Stimulated activated CD8-positive, alpha-beta memory T cell treated with anti-CD3 and anti-CD28 coated beads, Interleukin-2, amount 100 ng/mL, for 1 hour (primary cell): ENCODE data around the gene HOXA13.
A peak's percentile ranks its signal among the peaks of the same experiment; 100 is the strongest.

Experiments
- DNase-seq, 2 donors: peaks; one replicate each; pipeline ENCODE4 v3.0.0-alpha.2; 2020; ENCODE audit warnings: low read depth in 2 of 2

HOXA13 gene

DNA sequence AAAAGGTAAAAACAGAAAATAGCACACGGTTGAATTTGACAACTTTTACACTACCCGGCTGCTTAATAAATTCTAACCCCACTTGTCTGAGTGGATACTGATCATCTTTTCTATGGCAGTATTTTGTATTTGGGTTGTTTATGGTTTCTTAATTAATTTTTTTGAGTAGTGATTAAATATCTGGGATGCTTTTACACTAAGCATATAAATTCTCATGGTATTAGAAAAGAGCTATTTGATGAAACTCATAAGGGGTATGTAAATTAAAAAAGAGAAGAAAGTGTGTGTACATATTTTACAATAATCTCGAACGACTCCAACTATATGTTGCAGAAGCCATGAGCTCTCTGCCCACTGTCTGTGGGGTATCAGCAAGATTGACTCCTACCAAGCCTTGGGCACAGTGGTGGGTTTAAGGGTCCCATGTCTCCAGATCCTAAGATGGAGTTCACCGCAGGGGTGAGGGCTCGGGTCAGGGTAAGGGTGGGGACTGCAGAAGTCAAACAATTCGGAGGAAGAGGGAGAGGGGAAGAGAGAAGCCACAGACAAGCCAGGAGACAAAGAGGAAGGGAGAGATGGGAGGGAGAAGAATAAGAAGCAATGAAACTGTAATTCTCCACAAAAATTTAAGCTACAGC, 7.6 kb upstream of the HOXA13 start:
- no peak for DNase-seq

DNA sequence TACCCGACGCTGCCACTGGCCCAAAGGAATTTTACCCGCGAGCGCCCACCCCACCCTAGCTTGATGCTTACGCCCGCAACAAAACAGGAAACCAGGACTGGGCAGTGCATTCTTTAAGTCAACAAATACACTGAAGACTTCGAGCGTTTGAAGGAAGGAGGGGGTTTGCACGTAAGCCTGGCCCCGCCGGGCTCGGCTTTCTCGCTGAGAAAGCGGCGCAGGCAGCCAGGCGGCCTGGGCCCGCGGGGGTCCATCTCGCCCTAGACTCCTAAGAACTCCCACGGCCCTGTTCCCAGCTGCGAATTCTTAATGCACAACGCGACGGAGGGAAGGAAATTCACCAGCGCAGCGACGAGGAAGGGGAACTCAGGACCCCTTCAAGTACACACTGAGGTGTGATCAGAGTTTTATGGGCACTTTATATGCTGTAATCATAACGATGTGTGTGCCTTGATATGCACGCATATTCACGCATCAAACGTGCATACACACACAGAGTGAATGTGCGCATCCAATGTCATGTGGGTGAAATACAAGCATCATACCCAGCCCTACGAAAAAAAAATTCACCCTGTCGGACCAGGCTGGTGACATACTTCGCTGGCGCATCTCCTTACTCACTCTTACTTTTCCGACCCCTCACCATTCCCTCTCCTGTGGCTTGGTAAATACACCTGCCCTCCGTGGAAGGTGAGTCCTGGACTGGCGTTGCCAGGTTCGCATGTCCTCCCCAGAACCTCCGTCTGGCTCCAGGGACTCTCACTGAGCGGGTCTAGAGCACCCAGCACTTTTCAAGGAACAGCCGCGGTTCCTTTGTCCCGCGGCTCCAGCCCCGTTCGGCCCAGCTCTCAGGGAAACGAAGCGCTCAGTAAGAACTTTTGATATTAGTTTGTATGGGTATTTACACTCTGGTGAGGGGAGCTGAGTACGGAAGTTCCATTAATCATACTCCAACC, 5.7 kb upstream of the HOXA13 start:
- no peak for DNase-seq

DNA sequence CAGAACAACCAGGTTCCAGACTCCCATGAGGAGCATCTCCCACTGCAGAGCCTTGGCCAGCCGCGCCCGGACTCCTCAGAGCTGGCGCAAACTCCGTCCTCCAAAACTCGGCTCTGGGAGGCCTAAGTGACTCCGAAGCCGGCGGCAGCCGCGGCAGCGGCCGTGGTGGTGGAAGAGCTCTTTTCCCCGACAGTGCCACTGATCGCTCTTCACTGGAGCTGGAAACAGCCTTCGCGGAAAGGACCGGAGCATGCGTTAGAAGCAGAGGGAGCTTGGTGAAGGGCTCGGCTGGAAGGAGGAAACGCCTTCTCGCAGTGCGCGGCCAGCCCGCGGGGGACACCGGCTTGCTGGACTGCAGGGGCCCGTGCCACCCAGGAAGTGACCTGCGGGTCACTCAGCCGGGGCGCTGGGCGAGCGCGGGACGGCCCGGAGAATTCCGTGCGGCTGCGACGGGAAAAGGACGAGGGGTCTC, 5.0 kb upstream of the HOXA13 start:
- no peak for DNase-seq

DNA sequence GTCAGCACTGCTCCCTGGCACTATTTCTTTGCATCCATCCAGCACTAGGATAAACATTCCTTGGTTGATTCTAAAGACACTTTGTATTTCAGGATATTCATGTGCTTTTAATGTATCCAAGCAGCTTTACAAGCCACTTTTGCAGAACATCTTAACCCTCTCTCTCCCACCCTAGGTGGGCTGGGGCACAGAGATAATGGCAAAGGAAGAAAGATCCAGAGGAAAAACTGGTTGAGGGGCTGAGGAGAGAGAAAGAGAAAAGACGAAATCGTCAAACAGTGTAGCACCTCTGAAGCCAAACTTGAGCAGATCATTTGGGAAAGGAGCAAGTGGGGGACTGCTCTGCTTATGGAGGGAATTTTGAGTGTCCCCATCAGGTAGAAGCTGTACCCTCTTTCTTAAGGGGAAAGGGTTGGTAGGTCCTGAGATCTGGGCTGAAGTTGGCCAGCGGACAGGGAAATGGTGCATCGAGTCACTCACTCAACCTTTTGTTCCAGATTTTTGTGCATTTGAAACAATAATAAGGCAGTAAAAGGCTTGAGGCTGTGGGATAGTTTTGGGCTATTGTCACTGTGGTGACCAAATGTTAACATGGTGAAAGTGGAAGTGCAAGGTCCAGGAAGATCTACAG, 4.2 kb upstream of the HOXA13 start:
- no peak for DNase-seq

DNA sequence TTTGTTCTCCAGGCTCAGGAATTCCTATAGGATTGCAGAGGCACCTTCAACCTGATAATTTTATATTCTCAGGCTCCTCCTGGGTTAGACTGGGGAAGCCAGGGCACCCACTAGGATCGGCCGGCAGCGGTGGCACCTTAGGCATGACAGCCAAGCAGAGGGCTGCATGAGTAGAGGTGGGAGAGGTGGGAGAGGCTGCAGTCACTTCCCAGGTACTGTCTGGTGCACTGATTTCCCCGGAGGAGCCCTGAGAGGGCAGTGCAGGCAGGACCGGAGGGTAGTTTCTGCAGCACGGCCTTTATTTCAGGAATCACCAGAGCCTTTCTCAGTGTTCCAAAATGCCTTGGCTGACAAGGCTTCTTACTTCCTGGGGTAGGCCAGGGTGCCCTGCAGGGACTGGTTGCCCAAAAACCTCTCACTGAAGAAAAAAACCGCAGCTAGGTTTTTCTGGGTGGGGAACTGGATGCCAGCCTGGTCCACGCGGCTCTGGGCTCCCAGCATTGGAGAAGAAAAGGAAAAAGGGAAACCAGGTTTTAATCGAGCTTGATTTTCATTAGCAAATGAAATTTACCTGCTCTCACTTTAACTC, 3.6 kb upstream of the HOXA13 start:
- no peak for DNase-seq

DNA sequence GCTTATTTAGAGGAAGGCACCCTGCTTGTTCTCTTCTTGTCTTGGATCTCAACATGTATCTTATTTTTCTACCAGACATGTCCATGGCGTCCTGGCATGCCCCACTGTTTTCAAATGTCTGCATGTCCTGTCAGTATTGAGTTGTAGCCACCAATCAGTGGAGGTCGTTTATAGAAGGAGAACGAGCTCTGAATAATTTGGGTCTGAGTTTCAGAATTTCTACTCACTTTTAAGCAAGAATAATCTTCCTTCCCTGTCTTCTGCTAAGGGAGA, 2.9 kb upstream of the HOXA13 start:
- DNase-seq: no peak

DNA sequence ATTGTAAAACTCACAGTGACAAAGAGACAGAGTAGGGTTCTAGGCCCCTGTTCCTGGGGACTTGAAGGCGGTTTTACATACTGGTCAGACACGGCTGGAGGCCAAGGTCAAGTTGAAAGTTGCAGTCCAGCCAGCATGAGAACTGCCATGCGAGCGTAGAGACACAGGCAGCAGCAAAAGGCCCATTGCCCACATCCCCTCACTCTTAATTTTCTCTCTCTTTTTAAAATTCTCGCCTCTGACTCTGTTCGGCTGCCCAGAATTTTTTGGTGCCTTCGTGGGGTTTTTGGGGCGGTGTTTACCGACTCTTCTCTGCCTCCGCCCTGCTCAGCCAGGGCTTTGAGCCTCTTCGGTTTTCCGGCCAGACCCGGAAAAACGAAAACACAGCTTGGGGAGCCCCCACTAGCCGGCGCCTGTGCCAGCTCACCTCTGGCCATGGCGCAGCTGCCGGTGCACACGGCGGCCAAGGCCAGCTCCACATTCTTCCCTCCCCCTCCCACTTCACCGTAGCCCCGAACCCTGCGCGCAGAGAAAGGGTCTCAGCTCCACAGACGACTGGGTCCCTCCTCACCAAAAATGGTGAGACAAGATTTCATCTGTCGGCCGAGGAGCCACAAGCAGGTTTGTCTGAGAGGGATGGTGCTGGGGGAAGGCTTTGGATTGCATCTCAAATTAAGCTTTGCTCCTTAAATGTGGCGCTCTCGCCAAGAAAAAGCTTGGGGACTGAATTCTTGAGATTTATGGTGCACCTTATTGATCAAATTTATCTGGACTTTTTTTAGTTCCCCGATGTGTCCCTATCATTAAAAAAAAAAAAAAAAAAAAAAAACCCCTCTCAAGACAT, 2.3 kb upstream of the HOXA13 start:
- DNase-seq: no peak

DNA sequence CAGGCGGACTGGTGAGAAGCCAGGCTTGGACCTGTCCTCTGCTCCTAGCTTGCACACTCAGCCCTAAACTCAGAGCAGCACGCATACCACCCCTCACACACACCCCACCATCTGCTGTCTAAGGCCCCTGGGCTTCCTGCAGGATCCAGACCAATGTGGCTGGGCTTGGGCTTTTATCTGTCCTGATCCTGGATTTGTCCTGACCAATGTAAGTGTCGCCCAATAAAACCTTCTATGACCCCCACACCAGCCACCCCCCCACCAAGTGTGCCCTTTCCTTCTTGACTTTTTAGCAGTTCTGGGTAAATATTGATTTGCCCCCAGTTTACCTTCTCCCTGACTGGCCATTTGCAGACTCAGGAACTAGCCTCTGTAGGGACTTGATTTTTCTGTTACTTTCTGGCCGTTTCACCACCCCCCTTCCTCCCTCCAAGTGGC, 1.7 kb upstream of the HOXA13 start:
- DNase-seq: no peak

DNA sequence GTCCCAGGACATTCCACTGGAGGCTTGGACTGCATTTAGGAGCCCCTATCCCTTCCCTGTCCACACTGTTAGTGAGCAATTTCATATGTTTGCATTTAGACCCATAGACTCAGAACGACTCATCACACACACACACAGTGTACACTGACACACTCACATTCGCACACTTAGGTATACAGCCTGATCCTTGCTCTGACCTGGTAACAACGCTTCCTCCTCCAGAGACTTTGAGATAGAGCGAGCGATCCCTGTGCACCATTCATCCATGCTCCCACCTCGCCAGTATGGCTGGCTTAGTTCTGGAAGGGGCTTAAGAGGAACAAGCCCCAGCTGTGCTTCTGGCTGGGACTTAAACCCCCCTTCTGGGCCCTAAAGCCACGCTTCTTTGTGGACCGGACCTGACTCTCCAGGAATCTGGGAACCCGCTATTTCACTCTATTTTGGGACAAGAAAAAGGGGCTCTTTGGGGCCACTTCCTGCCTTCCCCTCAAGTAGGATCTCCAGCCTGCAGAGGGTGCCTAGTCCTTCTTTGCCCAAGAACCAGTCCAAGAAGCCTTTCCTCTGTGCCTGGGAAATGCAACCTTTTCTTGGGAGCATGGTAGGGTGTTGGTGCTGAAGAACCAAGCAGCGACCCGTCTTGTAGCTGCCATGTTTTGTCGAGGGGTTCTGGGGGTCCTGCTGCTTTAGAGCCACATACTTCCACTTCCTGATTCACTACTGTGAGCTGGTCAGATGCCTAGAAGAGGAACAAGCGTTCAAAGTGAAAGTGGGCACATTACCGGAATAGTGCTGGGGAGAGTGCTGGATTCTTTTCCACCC, 1.1 kb upstream of the HOXA13 start:
- no peak for DNase-seq

DNA sequence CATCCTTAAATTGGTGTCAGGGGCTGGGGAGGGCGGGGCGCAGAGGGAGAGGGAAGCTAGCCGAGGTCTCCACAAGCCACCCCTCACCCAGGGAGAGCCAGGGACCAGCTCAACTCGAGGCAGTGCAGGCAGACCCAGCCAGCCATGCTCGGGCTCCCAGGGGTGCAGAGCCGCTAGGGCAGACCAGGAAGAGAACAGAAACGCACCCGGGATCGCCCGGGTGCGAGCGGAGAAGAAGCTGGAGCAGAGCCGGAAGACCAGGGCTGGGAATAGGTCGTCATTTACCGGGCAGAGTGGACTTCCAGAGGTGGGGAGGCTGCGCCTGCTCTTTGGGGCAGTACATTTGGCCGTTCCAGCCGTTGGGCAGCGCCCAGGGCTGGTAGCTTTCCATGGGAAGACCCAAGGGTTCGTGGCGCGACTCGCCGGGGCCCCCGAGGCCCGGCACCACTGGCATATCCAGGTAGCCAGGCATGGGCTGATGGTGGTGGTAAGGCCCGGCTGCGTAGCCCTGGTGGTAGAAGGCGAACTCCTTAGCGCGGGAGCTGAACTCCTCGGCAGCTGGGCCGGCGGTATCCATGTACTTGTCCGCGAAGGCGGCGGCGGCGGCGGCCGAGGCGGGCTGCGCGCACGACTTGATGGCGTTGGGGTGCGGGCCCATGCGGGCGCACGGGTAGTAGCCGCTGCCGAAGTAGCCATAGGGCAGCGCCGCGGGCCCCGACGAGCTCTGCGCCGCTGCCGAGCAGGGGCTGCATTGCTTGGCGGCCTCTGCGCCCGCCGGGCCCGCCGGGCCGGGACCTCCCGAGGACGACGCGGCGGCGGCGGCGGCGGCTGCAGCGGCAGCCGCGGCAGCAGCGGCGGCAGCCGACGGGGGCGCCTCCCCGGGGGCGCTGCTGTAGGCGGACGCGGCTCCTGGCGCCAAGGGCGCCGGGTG, 755 bp downstream of the HOXA13 start:
- no peak for DNase-seq

DNA sequence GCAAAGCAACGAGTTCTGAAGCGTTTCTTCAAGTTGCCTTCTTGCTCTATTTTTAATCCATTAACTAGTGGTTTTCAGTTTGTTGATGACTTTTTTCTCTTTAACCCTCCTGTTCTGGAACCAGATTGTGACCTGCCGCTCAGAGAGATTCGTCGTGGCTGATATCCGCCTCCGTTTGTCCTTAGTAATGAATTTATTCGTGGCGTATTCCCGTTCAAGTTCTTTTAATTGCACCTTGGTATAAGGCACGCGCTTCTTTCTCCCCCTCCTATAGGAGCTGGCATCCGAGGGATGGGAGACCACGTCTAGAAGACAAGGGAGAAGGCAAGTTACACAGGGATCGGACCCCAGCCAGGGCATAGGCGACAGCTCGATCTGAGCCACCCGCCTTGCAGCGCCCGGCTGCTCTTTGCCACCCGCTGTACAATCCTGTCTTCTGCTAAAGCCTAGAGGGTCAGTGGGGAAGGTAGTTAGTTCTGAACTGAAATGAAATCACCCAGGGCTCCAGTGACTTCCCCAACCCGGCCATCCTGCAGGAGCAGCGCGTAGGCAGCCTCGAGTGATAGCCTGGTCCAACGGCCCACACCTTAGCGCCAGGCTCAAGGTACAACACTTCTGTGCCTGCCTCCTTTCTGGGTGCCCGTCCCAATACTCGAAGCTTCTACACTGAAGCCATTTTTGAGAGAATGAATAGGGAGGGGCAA, 1.6 kb downstream of the HOXA13 start:
- no peak for DNase-seq

DNA sequence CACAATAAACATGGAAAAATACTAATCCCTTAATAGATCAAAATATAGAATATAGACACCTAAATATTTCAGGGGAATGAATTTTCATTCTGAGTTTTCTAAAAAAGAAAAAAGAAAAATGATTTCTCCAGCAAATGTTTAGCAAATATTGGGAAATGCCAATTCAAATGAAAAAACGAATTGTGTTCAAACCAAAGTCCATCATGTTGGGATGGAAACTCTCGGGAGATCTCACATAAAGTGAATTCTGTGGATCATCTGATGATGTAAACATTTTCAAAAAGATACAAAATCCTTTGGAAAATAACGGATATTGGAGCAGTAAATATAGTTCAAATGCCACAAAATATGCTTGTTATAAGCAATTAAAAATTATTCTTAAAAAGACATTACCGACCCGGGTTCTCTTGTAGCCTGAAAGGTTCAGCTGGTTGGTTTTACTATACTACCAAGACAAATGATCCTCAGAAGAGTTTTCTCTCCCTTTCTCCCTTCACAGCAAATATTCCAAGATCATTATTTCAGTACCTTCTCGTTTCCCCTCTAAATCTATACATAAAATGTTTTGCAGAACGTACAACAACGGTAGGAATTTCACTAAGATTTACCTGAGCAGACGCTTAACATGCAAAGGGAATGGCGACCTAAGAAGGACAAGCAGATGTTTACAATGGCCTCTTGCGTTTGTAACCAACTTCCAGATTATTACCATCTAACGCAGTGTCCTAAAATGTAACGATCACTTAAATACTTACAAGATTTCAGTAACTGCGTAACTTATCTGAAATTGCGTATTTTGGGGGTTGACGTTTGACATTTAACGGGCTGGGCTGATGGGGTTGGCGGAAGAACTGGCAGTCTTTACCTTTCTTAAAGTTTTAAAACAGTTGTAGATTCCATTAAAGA, 2.5 kb downstream of the HOXA13 start:
- DNase-seq: no peak

DNA sequence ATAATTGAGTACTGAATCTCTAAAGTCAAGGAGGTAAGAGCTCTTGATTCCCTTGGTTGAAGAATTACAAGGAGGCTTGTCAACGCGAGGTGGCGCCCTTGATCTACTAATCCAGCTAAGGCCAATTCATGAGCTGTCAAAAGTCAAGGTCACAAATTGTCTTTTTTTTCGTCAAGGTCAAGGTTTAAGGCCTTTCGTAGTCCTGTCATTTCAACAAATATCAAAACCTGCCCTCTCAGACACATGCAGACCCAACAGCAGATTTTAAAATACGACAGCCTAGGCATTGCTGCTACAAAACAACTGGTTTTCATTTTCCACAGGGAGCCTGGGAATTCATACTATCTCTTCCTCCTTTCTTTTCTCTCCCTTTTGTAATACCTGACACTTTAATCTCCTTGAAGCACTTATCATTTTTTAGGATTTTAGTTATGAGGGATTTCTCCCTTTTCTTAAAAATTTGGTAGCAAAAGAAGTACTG, 3.6 kb downstream of the HOXA13 start:
- DNase-seq: peak; percentile 56 to 68

DNA sequence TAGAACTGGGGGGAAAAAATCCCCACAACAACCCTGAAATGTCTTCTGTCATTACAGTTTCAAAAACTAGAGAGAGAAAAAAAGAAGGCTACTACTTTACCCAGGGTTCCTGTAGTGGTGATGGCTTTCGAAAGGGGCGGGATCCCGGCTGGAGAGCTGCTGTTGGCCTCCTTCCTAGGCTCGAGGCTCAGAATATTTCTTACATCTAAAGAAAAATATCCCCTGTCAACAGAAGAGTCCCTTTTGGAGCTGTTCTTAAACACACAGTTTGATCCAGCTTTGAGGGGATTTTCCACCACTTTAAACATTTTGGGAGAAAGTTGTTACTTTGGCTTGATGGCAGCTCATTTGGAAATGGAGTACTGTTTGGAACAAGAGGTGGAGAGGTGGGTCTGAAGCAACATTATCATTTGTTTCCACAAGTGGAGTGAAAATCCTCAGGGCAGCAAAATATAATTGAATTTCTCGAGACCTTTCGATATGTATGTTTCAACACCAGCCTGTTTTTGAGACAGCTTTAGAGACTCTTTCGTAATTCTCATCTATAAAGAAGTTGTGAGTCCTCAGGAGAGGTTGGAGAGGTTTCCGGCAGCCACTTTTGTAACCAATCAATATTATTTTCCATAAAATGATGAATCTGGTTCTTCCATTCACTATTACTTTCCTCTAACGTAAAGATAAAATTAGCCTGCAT, 5.1 kb downstream of the HOXA13 start:
- no peak for DNase-seq

DNA sequence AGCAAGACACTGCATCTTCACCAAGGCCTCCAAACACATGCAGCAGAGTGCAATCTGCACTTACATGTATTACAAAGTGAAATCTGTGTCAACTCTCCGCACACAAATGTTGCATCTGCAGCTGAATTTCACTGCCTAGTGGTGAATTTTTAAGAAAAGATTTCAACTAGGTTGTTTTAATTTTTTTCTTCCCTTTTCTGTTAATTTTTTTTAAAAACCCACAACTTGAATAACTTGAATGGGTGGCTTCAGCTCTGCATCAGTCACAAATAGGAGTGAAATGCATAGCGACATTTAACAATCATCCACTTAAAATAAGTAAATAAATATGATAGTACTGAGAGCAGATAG, 5.9 kb downstream of the HOXA13 start:
- no peak for DNase-seq

DNA sequence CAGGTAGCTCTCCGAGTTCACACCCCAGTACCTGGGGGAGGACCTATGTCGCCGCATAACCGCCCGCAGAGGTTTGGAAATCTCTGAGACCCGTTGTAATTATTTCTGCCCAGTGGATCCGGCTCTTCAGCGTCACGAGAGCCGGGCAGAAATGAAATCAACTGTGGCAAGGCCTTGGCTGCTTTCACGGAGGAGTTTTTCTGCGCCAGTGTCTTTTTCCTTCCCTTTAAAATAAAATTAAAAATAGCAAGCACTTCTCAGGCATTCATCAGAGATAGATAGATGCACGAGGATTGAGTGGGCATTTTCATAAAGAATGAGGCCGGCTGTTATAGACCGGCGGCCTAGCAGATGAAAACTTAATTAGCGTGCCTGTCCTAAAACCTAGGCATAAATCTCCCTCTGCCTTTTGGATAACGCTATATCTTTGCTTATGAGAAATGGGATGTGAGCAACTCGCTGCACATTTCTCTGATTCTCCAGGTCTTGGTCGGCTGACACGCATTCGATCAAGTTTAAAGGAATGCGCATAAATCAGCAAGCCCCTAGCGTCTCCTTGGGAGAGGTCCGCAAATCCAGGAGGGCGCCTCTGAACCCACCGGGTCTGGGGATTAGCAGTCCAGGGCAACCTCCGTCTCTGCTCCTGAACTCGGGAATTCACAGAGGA, 6.4 kb downstream of the HOXA13 start:
- DNase-seq: no peak
